Endothelial cell of umbilical vein (primary cell): ENCODE data around the gene EPB42. TPM values are rescaled to one million over a fixed set of nuclear protein-coding genes. Genes with fewer than 3 reads are reported as not detected.

Experiments used
- BruUV-seq: library from RNA; stranded (reverse); fragments of 400-500 nt; replicated peaks from 2 replicates; lab custom pipeline; 2021; lab: Mats Ljungman, UMichigan
- CTCF ChIA-PET: fragments of 300-600, 350-600 bp; sonication (Branson Sonifier 250); formaldehyde crosslinking; loops from one replicate; lab custom pipeline; 2021; ENCODE audit warnings: antibody characterized with exemption, inconsistent platforms; lab: Charles Lee
- POLR2A ChIA-PET: fragments of 300-600, 350-600 bp; sonication (Branson Sonifier 250); formaldehyde crosslinking; loops from one replicate; lab custom pipeline; 2021; ENCODE audit warnings: antibody characterized with exemption, inconsistent platforms; lab: Charles Lee
- DNase-seq: peaks from one replicate; pipeline ENCODE4 v3.0.0-alpha.2; 2011; ENCODE audit warnings: low read depth, low spot score
- FAIRE-seq: peaks from 2 replicates; lab custom pipeline; 2011; peaks lifted over from hg19 to GRCh38; lab: Jason Lieb, UNC
- H2AFZ ChIP-seq: 2 replicates; pipeline ENCODE4 v1.6.0; 2012; ENCODE audit warnings: low read depth, low read length, control low read depth, inconsistent platforms
- H3K27ac ChIP-seq: 2 replicates; pipeline ENCODE4 v1.5.1; 2011; ENCODE audit warnings: low read depth, mild to moderate bottlenecking, control low read depth, low read length, moderate library complexity; ENCODE audit not compliant: insufficient read depth
- H3K27me3 ChIP-seq, 2 experiments: 2 replicates each; pipeline versions ENCODE4 v1.6.0 to v1.6.1; 2011; ENCODE audit warnings: low read length in 2 of 2, mixed read lengths in 1 of 2; ENCODE audit not compliant: control insufficient read depth in 2 of 2, insufficient read depth in 2 of 2
- H3K36me3 ChIP-seq, 2 experiments: 2 replicates in 1 of 2; 3 replicates in 1 of 2; pipeline ENCODE4 v1.5.1; 2011; ENCODE audit warnings: low read length in 2 of 2, mild to moderate bottlenecking in 1 of 2, moderate library complexity in 1 of 2; ENCODE audit not compliant: control insufficient read depth in 2 of 2, insufficient read depth in 2 of 2; ENCODE audit errors: extremely low read depth in 1 of 2
- H3K4me1 ChIP-seq: 3 replicates; pipeline ENCODE4 v1.5.1; 2011; ENCODE audit warnings: mild to moderate bottlenecking, low read length; ENCODE audit not compliant: control insufficient read depth, insufficient read depth; ENCODE audit errors: extremely low read depth
- H3K4me2 ChIP-seq: 2 replicates; pipeline ENCODE4 v1.6.1; 2011; ENCODE audit warnings: low read length, control low read depth, mixed read lengths; ENCODE audit not compliant: insufficient read depth
- H3K4me3 ChIP-seq, 3 experiments: fragments of 200-600 bp in 1 of 3; sonication (generic), shearing (Covaris generic) in 1 of 3; replicated peaks in 1 of 3; 2 replicates each; pipeline ENCODE4 v1.5.1; 2011 to 2016; ENCODE audit warnings: control low read depth in 3 of 3, low read length in 3 of 3, mild to moderate bottlenecking in 2 of 3, inconsistent platforms in 1 of 3, low read depth in 1 of 3, moderate library complexity in 1 of 3; ENCODE audit not compliant: insufficient read depth in 1 of 3
- H3K79me2 ChIP-seq: 2 replicates; pipeline ENCODE4 v1.6.0; 2012; ENCODE audit warnings: low read length, inconsistent platforms; ENCODE audit not compliant: control insufficient read depth, insufficient read depth
- H3K9ac ChIP-seq: replicated peaks from 2 replicates; pipeline ENCODE3; 2011; ENCODE audit warnings: low read length, control low read depth; ENCODE audit not compliant: insufficient read depth; ENCODE audit errors: extremely low read depth
- H3K9me1 ChIP-seq: replicated peaks from 3 replicates; pipeline ENCODE4 v1.6.0; 2011; ENCODE audit warnings: mild to moderate bottlenecking, low read length; ENCODE audit not compliant: control insufficient read depth, insufficient read depth; ENCODE audit errors: extremely low read depth
- H3K9me3 ChIP-seq: replicated peaks from 2 replicates; pipeline ENCODE4 v1.5.1; 2012; ENCODE audit warnings: low read length, inconsistent platforms; ENCODE audit not compliant: control insufficient read depth, insufficient read depth
- H4K20me1 ChIP-seq: replicated peaks from 2 replicates; pipeline ENCODE3; 2011; ENCODE audit warnings: mild to moderate bottlenecking, low read length; ENCODE audit not compliant: control insufficient read depth, insufficient read depth; ENCODE audit errors: extremely low read depth
- EZH2 ChIP-seq: IDR thresholded peaks from 2 replicates; pipeline ENCODE4 v1.6.1; 2012; ENCODE audit warnings: borderline replicate concordance, low read depth, mild to moderate bottlenecking, moderate library complexity, low read length, inconsistent platforms; ENCODE audit not compliant: severe bottlenecking
- FOS ChIP-seq: IDR thresholded peaks from 2 replicates; pipeline ENCODE4 v1.6.1; 2011; ENCODE audit warnings: mild to moderate bottlenecking, low read length, moderate library complexity, borderline replicate concordance; ENCODE audit not compliant: insufficient read depth
- GATA2 ChIP-seq: IDR thresholded peaks from 2 replicates; pipeline ENCODE4 v1.7.0; 2011; ENCODE audit warnings: low read depth, mild to moderate bottlenecking, moderate library complexity, mixed read lengths, low read length; ENCODE audit not compliant: insufficient read length, insufficient read depth
- JUN ChIP-seq: IDR thresholded peaks from 2 replicates; pipeline ENCODE4 v1.6.1; 2011; ENCODE audit warnings: borderline replicate concordance, low read depth; ENCODE audit not compliant: insufficient read length, insufficient read depth
- MYC ChIP-seq: IDR thresholded peaks from one replicate; pipeline ENCODE4 v1.6.1; 2011; ENCODE audit warnings: mild to moderate bottlenecking, low read depth, low read length
- POLR2A ChIP-seq: IDR thresholded peaks from 2 replicates; pipeline ENCODE4 v1.6.1; 2012; ENCODE audit warnings: low read depth, mild to moderate bottlenecking, control low read depth, low read length
- POLR2AphosphoS5 ChIP-seq: IDR thresholded peaks from 2 replicates; pipeline ENCODE4 v1.6.1; 2012; ENCODE audit warnings: low read depth, mild to moderate bottlenecking, control low read depth, low read length, moderate library complexity; ENCODE audit not compliant: insufficient read depth
- dilution Hi-C: fragments of 300-500 bp; cut with MboI; formaldehyde crosslinking; loops from one replicate; pipeline ENCODE4 v1.15.0; 2019; ENCODE audit warnings: low sequenced_read_pairs; ENCODE audit not compliant: extremely low pct_ligation_motif_present
- intact Hi-C: fragments of 100-400 bp; cut with micrococcal nuclease; formaldehyde crosslinking; loops from one replicate; pipeline ENCODE4 v1.10.0; 2022
- polyA plus RNA-seq, 4 experiments: library from polyadenylated mRNA; depleted of rRNA in 3 of 4; stranded (reverse) in 3 of 4; unstranded in 1 of 4; fragments of >200 nt; gene quantifications; 2 replicates each; pipeline versions ENCODE4 v1.2.1 to v1.2.3, GENCODE V29; 2011 to 2012; ENCODE audit warnings: missing spikeins in 1 of 4
- total RNA-seq: library from RNA; stranded (reverse); gene quantifications from 2 replicates; pipeline ENCODE4 v1.2.3, GENCODE V29; 2021
- TF ChIP-seq, protein P1 (sequence below), 2 donors: IDR thresholded peaks; 1 replicate in 1 of 2; 2 replicates in 1 of 2; pipeline ENCODE4 v1.5.1; 2011; ENCODE audit warnings: low read length in 2 of 2, mild to moderate bottlenecking in 2 of 2, moderate library complexity in 2 of 2, control low read depth in 1 of 2, inconsistent platforms in 1 of 2, low read depth in 1 of 2; ENCODE audit not compliant: insufficient read depth in 1 of 2; ENCODE audit errors: extremely low read depth in 1 of 2
- TF ChIP-seq, protein P2 (sequence below): IDR thresholded peaks from 2 replicates; pipeline ENCODE4 v1.6.1; 2011; ENCODE audit not compliant: insufficient read depth, insufficient read length

The EPB42 gene
- total and polyA plus RNA-seq, 2 donors (not counting 3 experiments of a cell fraction or from before 2014, with no cell fraction given): not detected

DNA sequence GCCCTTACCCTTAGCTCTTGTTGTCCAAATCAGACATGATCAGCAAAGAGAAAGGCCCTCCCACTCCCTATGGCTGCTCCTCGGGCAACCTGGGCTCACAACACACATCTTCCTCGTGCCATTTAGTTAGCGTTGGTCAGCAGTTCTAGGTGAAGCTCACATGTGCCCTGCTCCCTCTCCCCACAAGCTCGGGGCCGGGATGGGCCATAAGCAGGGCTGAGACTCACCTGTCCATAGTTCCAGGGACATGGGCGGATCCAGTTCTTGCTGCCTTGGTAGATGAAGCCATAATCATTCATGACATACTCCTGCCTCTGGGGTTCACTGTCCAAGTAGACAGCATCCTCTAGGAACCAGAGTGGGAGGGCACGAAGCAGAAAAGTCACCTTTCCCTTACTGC, 35.5 kb upstream of the EPB42 start:
- DNase-seq (no peak), FAIRE-seq (no peak)
- no peak overlapping the region for H3K4me2 ChIP-seq
- peaks cover 3 to 7% of the 10 kb centered on the region in 2 experiments for H3K27me3 ChIP-seq
- no peak overlapping the region for H3K4me3 ChIP-seq
- H3K27ac ChIP-seq: no peak overlapping the region
- dilution Hi-C loops: no loop called here
- TF ChIP-seq, protein P1, sequence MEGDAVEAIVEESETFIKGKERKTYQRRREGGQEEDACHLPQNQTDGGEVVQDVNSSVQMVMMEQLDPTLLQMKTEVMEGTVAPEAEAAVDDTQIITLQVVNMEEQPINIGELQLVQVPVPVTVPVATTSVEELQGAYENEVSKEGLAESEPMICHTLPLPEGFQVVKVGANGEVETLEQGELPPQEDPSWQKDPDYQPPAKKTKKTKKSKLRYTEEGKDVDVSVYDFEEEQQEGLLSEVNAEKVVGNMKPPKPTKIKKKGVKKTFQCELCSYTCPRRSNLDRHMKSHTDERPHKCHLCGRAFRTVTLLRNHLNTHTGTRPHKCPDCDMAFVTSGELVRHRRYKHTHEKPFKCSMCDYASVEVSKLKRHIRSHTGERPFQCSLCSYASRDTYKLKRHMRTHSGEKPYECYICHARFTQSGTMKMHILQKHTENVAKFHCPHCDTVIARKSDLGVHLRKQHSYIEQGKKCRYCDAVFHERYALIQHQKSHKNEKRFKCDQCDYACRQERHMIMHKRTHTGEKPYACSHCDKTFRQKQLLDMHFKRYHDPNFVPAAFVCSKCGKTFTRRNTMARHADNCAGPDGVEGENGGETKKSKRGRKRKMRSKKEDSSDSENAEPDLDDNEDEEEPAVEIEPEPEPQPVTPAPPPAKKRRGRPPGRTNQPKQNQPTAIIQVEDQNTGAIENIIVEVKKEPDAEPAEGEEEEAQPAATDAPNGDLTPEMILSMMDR (IDR thresholded peaks at IDR 0.05; ENCODE audit: extremely low read depth in 1 of 2, insufficient read depth in 1 of 2, low read depth in 1 of 2, low read length in 2 of 2): no peak
- TF ChIP-seq GATA2: no peak
- no peak for TF ChIP-seq POLR2A
- no peak for TF ChIP-seq JUN
- TF ChIP-seq, protein P2, sequence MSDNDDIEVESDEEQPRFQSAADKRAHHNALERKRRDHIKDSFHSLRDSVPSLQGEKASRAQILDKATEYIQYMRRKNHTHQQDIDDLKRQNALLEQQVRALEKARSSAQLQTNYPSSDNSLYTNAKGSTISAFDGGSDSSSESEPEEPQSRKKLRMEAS: no peak
- no peak for TF ChIP-seq POLR2AphosphoS5
- no peak for TF ChIP-seq FOS
- TF ChIP-seq EZH2: no peak
- TF ChIP-seq MYC: no peak
- ChIA-PET CTCF (interaction anchor here (1.3 kb wide), 1 partner anchor 31 kb away, joined by 5 read pairs; no protein-coding TSS in a partner anchor), POLR2A (no interaction called here)
- no peaks in the 10 kb centered on the region for H3K9me1 ChIP-seq
- H3K79me2 ChIP-seq: no peaks in the 10 kb centered on the region
- H3K4me1 ChIP-seq: no peaks in the 10 kb centered on the region
- H3K36me3 ChIP-seq: no peaks in the 10 kb centered on the region
- no peaks in the 10 kb centered on the region for H4K20me1 ChIP-seq
- H2AFZ ChIP-seq: no peak overlapping the region
- H3K9ac ChIP-seq: no peak overlapping the region
- no peaks in the 10 kb centered on the region for H3K9me3 ChIP-seq
- intact Hi-C loops: no loop called here
- BruUV-seq: no TSS peak
